K562 (cell line): Measurements from ENCODE around the gene SLC5A3. TPM values are rescaled to one million over a fixed set of nuclear protein-coding genes. Genes with fewer than 3 reads are reported as not detected.

Source experiments
- GTF2A2 ChIP-seq: IDR thresholded peaks from 2 replicates; pipeline ENCODE4 v1.6.1; 2016; ENCODE audit warnings: mild to moderate bottlenecking, missing genetic modification characterization, missing compliant biosample characterization
- GTF2F1 ChIP-seq: IDR thresholded peaks from 2 replicates; pipeline ENCODE4 v1.6.1; 2011; ENCODE audit warnings: low read depth, low read length, improper control_type of control experiment
- L3MBTL2 ChIP-seq: fragments of 450-650 bp; IDR thresholded peaks from 2 replicates; pipeline ENCODE4 v1.6.1; 2016; ENCODE audit warnings: mild to moderate bottlenecking, moderate library complexity
- NFIC ChIP-seq: fragments of 450-650 bp; IDR thresholded peaks from 2 replicates; pipeline ENCODE4 v1.6.1; 2017; ENCODE audit warnings: mild to moderate bottlenecking, inconsistent platforms
- POLR2AphosphoS2 ChIP-seq: IDR thresholded peaks from 2 replicates; pipeline ENCODE4 v1.6.1; 2012; ENCODE audit warnings: low read length, improper control_type of control experiment
- POLR2AphosphoS5 ChIP-seq: IDR thresholded peaks from 2 replicates; pipeline ENCODE4 v1.6.1; 2011; ENCODE audit warnings: mild to moderate bottlenecking, low read depth, low read length, moderate library complexity; ENCODE audit not compliant: control insufficient read depth, insufficient read depth
- RBFOX2 ChIP-seq: fragments of 200-400 bp; formaldehyde crosslinking; IDR thresholded peaks from 2 replicates; pipeline ENCODE4 v1.6.1; 2017; ENCODE audit warnings: low read depth, mild to moderate bottlenecking, low read length, moderate library complexity
- SAP30 ChIP-seq: fragments of 200-600 bp; sonication (generic); IDR thresholded peaks from 2 replicates; pipeline ENCODE4 v1.6.1; 2012; ENCODE audit warnings: borderline replicate concordance, low read depth, mild to moderate bottlenecking, moderate library complexity, low read length, control low read depth, inconsistent platforms; ENCODE audit not compliant: insufficient read depth, poor library complexity, severe bottlenecking
- SIN3A ChIP-seq, 2 experiments: fragments of 150-350 bp in 1 of 2; IDR thresholded peaks; 2 replicates each; pipeline ENCODE4 v1.6.1; 2011 to 2016; ENCODE audit warnings: borderline replicate concordance in 2 of 2, low read depth in 2 of 2, low read length in 2 of 2, mild to moderate bottlenecking in 2 of 2, moderate library complexity in 2 of 2; ENCODE audit not compliant: control insufficient read depth in 1 of 2
- TAF1 ChIP-seq: IDR thresholded peaks from 2 replicates; pipeline ENCODE4 v1.6.1; 2011; ENCODE audit warnings: mild to moderate bottlenecking, low read length, moderate library complexity; ENCODE audit not compliant: insufficient read depth, control insufficient read depth, severe bottlenecking; ENCODE audit errors: extremely low read depth
- TOE1 ChIP-seq, 2 experiments: fragments of 450-650 bp in 1 of 2; sonication (generic) in 1 of 2; formaldehyde crosslinking in 1 of 2; IDR thresholded peaks; 2 replicates each; pipeline versions ENCODE4 v1.7.1 to v1.8.0; 2016 to 2022; ENCODE audit warnings: borderline replicate concordance in 2 of 2, mild to moderate bottlenecking in 2 of 2, antibody characterized with exemption in 1 of 2, inconsistent platforms in 1 of 2, low read depth in 1 of 2, missing genetic modification reagents in 1 of 2, moderate library complexity in 1 of 2
- ZFPM2 ChIP-seq: fragments of 250-450 bp; sonication (Bioruptor Pico); IDR thresholded peaks from 2 replicates; pipeline ENCODE4 v1.5.1; 2022; ENCODE audit warnings: mild to moderate bottlenecking
- polyA plus RNA-seq, 8 experiments: library from polyadenylated mRNA; depleted of rRNA in 4 of 8; stranded (reverse) in 5 of 8; unstranded in 3 of 8; fragments of >200 nt; fragmentation: Nextera tagmentation in 2 of 8; fragmentation: Illumina TruSeq in 1 of 8; extraction: Ambion mirVana in 2 of 8; extraction: Trizol in 1 of 8; gene quantifications; 2 replicates each; pipeline versions ENCODE4 v1.2.1 to v1.2.3, GENCODE V29; 2011 to 2014; ENCODE audit warnings: inconsistent platforms in 1 of 8, missing spikeins in 1 of 8
- total RNA-seq, 7 experiments: library from RNA; depleted of rRNA in 6 of 7; stranded (reverse); fragments of >200 nt in 6 of 7; fragmentation: Illumina TruSeq in 2 of 7; extraction: Trizol in 2 of 7; gene quantifications; 2 replicates each; pipeline versions ENCODE4 v1.2.1 to v1.2.3, GENCODE V29; 2011 to 2021; ENCODE audit warnings: low replicate concordance in 1 of 7
- TF ChIP-seq, protein P1 (sequence below): sonication (generic); formaldehyde crosslinking; IDR thresholded peaks from 2 replicates; pipeline ENCODE4 v1.8.0; 2022; ENCODE audit warnings: mild to moderate bottlenecking, missing genetic modification reagents
- TF ChIP-seq, protein P2 (sequence below): IDR thresholded peaks from 2 replicates; pipeline ENCODE4 v1.6.1; 2016; ENCODE audit warnings: missing genetic modification characterization, missing compliant biosample characterization
- TF ChIP-seq, protein P3 (sequence below): fragments of 250-450 bp; sonication (Bioruptor Pico); IDR thresholded peaks from 2 replicates; pipeline ENCODE4 v1.9.0; 2021; ENCODE audit warnings: mild to moderate bottlenecking
- TF ChIP-seq, protein P4 (sequence below): conservative IDR thresholded peaks from 2 replicates; pipeline ENCODE4 v1.6.1; 2011; ENCODE audit warnings: low read depth, mild to moderate bottlenecking, low read length; ENCODE audit not compliant: control insufficient read depth
- TF ChIP-seq, protein P5 (sequence below): sonication (generic); formaldehyde crosslinking; IDR thresholded peaks from 2 replicates; pipeline ENCODE4 v1.8.0; 2022; ENCODE audit warnings: mild to moderate bottlenecking, missing genetic modification reagents

The SLC5A3 gene
- total and polyA plus RNA-seq, 9 of the 15 experiments (the other 6 are each of a cell fraction or from before 2014, with no cell fraction given), result 2.9 to 20.6 (median 9.0) TPM

DNA sequence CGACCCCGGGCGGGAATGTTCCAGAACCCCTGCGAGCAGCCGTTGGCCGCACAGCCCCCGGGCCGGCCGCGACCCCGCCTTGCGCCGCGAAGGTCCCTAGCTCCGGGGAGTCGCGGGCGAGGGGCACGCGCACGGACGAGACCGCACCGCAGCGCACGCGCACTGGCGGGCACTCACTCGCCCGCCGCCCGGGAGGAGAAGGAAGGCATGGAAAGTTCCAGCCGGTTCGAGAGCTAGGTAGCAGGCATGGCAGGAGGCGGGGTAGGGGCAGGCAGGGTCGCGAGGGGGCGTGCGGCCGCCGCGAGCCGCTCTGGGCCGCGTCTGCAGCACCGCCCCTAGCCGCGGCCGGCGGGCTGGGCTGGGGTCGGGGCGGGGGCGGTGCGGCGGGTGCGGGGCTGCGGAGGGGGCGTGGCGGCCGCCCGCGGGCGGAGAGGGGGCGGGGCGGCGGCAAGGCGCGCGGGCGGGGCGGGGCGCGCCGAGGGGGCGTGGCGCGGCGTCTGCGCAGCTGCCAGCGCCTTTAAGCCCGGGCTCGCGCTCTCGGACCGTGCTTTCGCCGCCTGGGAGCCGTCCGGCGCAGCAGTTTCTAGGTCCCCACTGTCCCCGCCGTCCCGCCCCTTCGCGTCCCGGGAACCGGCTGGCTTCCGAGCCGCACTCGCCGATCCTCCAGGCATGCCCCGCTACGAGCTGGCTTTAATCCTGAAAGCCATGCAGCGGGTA lies at the start of gene SLC5A3, which contains the start of gene MRPS6 (continued):
- TF ChIP-seq, protein P1, sequence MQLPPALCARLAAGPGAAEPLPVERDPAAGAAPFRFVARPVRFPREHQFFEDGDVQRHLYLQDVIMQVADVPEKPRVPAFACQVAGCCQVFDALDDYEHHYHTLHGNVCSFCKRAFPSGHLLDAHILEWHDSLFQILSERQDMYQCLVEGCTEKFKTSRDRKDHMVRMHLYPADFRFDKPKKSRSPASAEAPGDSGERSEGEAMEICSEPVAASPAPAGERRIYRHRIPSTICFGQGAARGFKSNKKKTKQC (CRISPR knock-in tag), result no peak
- TF ChIP-seq NFIC (peak; percentile 46), POLR2AphosphoS5 (peak; percentile 70; the same call in 1 of the 2 replicates), L3MBTL2 (peak; percentile 92), SIN3A (IDR thresholded peaks at IDR 0.05; ENCODE audit: borderline replicate concordance in 2 of 2, control insufficient read depth in 1 of 2, low read depth in 2 of 2, low read length in 2 of 2) (peak; percentile 81; a peak in 3 of 4 replicates), TAF1 (peak; percentile 74), ZFPM2 (CRISPR knock-in tag) (peak; percentile 89; the same call in 1 of the 2 replicates), RBFOX2 (peak; percentile 88), TOE1 (IDR thresholded peaks at IDR 0.05; ENCODE audit: borderline replicate concordance) (no peak), TOE1 (CRISPR knock-in tag; IDR thresholded peaks at IDR 0.05; ENCODE audit: borderline replicate concordance, low read depth) (0 out of 2 replicates have a peak, but pooled peaks have one; percentile 38), SAP30 (peak; percentile 58), GTF2A2 (tag) (no peak), POLR2AphosphoS2 (no peak), GTF2F1 (no peak)
- TF ChIP-seq, protein P2, sequence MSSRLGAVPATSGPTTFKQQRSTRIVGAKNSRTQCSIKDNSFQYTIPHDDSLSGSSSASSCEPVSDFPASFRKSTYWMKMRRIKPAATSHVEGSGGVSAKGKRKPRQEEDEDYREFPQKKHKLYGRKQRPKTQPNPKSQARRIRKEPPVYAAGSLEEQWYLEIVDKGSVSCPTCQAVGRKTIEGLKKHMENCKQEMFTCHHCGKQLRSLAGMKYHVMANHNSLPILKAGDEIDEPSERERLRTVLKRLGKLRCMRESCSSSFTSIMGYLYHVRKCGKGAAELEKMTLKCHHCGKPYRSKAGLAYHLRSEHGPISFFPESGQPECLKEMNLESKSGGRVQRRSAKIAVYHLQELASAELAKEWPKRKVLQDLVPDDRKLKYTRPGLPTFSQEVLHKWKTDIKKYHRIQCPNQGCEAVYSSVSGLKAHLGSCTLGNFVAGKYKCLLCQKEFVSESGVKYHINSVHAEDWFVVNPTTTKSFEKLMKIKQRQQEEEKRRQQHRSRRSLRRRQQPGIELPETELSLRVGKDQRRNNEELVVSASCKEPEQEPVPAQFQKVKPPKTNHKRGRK (tag), result no peak
- TF ChIP-seq, protein P3, sequence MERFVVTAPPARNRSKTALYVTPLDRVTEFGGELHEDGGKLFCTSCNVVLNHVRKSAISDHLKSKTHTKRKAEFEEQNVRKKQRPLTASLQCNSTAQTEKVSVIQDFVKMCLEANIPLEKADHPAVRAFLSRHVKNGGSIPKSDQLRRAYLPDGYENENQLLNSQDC (CRISPR knock-in tag), result 0 out of 2 replicates have a peak, but pooled peaks have one; percentile 18
- TF ChIP-seq, protein P4, sequence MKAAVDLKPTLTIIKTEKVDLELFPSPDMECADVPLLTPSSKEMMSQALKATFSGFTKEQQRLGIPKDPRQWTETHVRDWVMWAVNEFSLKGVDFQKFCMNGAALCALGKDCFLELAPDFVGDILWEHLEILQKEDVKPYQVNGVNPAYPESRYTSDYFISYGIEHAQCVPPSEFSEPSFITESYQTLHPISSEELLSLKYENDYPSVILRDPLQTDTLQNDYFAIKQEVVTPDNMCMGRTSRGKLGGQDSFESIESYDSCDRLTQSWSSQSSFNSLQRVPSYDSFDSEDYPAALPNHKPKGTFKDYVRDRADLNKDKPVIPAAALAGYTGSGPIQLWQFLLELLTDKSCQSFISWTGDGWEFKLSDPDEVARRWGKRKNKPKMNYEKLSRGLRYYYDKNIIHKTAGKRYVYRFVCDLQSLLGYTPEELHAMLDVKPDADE, result peak; percentile 55; the same call in 1 of the 2 replicates
- TF ChIP-seq, protein P5, sequence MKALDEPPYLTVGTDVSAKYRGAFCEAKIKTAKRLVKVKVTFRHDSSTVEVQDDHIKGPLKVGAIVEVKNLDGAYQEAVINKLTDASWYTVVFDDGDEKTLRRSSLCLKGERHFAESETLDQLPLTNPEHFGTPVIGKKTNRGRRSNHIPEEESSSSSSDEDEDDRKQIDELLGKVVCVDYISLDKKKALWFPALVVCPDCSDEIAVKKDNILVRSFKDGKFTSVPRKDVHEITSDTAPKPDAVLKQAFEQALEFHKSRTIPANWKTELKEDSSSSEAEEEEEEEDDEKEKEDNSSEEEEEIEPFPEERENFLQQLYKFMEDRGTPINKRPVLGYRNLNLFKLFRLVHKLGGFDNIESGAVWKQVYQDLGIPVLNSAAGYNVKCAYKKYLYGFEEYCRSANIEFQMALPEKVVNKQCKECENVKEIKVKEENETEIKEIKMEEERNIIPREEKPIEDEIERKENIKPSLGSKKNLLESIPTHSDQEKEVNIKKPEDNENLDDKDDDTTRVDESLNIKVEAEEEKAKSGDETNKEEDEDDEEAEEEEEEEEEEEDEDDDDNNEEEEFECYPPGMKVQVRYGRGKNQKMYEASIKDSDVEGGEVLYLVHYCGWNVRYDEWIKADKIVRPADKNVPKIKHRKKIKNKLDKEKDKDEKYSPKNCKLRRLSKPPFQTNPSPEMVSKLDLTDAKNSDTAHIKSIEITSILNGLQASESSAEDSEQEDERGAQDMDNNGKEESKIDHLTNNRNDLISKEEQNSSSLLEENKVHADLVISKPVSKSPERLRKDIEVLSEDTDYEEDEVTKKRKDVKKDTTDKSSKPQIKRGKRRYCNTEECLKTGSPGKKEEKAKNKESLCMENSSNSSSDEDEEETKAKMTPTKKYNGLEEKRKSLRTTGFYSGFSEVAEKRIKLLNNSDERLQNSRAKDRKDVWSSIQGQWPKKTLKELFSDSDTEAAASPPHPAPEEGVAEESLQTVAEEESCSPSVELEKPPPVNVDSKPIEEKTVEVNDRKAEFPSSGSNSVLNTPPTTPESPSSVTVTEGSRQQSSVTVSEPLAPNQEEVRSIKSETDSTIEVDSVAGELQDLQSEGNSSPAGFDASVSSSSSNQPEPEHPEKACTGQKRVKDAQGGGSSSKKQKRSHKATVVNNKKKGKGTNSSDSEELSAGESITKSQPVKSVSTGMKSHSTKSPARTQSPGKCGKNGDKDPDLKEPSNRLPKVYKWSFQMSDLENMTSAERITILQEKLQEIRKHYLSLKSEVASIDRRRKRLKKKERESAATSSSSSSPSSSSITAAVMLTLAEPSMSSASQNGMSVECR (CRISPR knock-in tag), result peak; percentile 76
